HG02610 (cell line): ENCODE measurements around the gene WDR20.
"Not testable (repeated sequence)": the region's sequence is repeated elsewhere in the genome, so short reads cannot be mapped to it uniquely, and the experiment has no call there.

Experiments used
- ATAC-seq: cut with Tn5 transposase; IDR thresholded peaks from one replicate; pipeline ENCODE4 v1.9.1; 2021; ENCODE audit warnings: mild to moderate bottlenecking, moderate library complexity; ENCODE audit not compliant: unreplicated experiment

WDR20 gene

DNA sequence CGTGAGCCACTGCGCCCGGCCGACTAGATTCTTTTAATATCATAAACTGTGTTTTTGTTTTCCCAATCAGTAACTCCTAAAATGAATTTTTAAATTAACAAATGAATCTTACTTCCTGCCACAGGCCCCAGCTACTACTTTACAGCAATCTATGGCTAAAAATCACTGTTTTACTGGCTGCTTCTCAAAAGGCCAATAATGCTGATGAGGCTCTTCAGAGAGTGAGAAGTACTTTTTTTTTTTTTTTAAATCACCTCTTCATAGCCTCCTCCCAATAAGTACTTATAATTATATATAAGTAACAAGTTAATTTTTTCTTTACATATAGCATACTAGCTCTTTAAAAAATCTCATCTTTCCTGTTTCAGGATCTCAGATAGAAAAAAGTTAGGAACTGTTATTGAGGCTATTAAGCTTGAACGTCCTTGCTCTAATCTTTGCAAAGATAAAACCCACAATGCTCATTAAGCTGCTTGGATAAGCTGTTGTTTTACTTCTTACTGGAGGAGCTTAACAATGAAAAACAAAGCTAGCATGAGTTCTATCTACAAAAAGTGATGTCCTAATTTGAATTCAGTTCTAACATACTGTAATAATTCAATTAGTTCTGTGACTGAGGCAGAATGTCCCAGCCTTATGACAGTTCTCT lies 12.8 kb upstream of the WDR20 start:
- ATAC-seq: no peak

- no peak for ATAC-seq
These were observed 8.0 kb upstream of the WDR20 start for GRCh38 chr14:102131741-102132140.

DNA sequence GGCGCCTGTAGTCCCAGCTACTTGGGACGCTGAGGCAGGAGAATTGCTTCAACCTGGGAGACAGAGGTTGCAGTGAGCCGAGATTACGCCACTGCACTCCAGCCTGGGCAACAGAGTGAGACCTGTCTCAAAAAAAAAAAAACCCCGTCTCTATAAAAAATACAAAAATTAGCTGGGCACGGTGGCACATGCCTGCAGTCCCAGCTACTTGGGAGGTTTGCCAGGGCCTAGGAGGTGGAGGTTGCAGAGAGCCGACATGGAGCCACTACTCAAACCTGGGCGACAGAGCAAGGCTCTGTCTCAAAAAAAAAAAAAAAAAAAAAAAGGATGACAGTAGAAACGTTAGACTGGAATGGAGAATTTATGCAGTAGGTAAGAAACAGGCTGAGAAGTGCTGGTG lies 5.7 kb upstream of the WDR20 start:
- not testable (repeated sequence) for ATAC-seq

DNA sequence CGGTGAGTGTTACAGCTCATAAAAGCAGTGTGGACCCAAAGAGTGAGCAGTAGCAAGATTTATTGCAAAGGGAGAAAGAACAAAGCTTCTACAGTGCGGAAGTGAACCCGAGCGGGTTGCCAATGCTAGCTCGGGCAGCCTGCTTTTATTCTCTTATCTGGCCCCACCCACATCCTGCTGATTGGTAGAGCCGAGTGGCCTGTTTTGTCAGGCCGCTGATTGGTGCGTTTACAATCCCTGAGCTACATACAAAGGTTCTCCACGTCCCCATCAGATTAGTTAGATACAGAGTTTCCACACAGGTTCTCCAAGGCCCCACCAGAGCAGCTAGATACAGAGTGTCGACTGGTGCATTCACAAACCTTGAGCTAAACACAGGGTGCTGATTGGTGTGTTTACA lies 5.0 kb upstream of the WDR20 start:
- ATAC-seq: not testable (repeated sequence)

GRCh38 chr14:102135456-102135855 lies 4.2 kb upstream of the WDR20 start:
- not testable (repeated sequence) for ATAC-seq

DNA sequence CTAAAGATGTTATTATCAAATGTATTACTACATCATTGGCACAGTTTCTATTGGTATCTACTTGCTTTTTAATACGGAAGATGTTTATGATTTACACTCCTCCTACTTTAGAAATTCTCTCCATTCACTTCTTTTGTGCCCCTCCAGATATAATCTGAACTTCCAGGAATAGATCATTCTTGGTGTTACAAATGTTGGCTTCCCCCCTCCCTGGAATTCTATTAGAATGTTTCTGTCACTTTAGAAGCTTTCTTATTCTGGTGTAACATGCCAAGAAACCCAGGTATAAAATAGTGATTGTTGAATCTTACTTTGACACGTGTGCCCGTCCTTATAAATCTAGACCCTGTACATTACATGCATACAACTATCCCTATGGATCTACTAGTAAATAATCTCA lies 1.2 kb upstream of the WDR20 start:
- ATAC-seq: no peak

DNA sequence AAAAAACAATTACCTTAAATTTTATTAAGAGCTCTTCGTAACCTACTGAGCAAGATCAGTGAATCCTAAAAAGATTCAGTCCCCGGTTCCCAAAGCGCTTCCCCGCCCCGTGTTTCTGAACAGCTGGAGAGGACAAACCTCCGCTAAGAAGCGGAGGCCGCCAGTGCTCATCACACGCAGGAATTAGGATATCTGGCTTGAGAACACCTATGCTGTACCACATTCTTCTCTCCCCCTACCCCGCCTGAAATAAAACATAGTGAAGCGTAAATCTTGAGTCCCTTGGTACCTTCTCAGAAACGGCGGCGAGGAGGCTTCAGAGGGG lies 774 bp upstream of the WDR20 start:
- no peak for ATAC-seq

DNA sequence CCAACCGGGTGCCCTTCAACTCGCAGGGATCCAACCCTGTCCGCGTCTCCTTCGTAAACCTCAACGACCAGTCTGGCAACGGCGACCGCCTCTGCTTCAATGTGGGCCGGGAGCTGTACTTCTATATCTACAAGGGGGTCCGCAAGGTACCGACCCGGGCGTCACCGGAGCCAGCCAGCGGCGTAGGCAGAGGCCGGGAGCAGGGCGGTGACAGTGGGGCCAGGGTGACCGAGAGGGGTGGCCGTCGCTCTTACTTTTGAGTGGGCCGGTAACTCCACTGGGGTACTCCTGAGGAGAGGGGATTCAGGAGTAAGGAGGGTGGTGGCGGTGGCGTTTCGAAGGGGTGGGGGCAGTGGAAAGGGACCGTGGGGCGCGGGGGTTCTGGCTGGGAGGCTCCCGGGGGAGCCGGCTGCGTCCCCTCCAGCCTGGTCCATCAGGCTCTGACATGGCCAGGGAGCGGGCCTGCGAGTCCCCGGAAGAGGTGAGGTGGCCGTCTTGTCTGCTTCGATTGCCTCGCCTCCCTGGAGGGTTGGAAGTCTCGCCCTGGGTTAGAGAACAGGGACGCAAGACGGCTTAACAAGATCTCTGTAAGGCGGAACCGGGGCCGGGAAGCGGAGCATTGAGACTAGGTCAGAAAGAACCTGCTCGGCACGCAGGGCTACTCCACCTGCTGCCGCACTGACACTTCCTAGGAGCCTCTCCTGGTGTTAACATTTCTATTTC lies 491 bp downstream of the WDR20 start:
- peak; percentile 22 for ATAC-seq

GRCh38 chr14:102140750-102141145 lies 1.1 kb downstream of the WDR20 start:
- ATAC-seq: no peak

- ATAC-seq: no peak
These were observed 2.1 kb downstream of the WDR20 start for GRCh38 chr14:102141797-102142196.

GRCh38 chr14:102144914-102145313 lies 5.2 kb downstream of the WDR20 start:
- ATAC-seq: no peak

DNA sequence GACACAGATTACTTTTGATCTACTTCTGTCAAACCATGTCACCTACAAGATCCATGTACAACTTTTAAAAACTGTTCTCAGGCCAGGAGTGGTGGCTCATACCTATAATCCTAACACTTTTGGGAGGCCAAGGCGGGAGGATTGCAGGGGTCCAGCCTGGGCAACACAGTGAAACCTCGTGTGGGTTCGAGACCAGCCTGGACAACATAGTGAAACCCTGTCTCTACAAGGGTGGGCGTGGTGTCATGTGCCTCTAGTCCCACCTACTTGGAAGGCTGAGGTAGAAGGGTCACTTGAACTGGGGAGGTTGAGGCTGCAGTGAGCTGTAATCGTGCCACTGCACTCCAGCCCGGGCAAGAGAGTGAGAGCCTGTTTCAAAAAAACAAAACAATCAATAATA lies 5.7 kb downstream of the WDR20 start:
- no peak for ATAC-seq

DNA sequence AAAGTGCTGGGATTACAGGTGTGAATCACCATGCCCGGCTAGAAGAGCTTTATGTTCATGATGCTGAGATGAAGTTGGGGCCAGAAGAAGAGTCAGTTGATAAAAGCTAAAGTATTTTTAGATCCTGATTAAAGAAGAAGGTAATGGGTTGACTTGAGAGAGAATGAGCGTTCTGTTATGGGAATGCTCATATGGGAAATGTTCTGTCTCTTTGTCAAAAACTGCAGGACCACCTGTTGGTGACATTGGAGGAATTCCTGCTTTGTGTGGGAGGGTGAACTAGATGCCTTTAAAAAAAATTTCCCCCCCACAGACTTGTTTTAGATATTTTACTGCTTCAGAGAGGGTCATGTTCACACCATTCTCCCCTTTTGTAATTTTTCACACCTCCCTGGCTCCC lies 6.7 kb downstream of the WDR20 start:
- no peak for ATAC-seq

DNA sequence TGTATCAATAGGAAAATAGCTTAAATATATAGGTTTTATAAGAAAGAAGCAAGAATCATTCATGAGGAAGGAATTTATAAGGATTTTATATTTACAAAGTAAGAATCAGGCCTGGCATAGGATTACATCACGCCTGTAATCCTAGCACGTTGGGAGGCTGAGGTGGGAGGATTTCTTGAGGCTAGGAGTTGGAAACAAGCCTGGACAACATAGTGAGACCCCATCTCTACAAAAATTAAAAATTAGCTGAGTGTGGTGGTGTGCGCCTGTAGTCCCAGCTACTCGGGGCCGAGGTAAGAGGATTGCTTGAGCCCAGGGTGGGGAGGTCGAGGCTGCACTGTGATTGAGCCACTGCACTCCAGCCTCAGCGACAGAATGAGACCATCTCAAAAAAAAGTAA lies 10.4 kb downstream of the WDR20 start:
- no peak for ATAC-seq

DNA sequence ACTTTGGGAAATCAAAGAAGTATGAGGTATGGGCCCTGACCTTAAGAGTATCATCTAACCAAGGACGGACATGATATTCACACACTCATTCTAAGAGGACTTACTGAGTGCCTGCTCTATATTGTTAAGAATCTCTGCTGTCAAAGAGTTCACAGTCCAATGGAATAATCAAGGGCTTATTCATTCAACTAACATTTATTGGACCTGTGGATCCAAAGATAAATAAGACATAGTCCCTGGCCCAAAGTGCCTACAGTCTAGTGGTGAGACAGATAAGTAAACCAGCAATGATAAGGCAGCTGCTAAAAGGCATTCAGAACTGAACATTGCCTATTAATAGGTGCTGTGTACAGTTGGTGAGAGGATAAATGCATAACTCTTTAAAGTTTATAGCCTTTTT lies 11.0 kb downstream of the WDR20 start:
- ATAC-seq: no peak

- not testable (repeated sequence) for ATAC-seq
These were observed 11.7 kb downstream of the WDR20 start for GRCh38 chr14:102151411-102151810.

DNA sequence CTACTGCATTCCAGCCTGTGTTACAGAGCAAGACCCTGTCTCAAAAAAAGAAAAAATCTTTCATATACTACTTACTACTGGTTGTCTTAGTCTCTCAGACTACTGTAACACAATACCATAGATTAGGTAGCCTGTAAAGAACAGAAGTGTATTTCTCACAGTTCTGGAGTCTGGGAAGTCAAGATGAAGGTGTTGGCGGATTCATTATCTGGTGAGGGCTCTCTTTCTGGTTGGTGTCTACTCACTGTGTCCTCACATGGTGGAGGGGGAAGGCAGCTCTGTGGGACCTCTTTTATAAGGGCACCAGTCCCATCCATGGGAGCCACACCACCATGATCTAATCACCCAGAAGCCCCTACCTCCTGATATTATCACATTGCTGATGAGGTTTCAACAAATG lies 14.4 kb downstream of the WDR20 start:
- ATAC-seq: no peak

DNA sequence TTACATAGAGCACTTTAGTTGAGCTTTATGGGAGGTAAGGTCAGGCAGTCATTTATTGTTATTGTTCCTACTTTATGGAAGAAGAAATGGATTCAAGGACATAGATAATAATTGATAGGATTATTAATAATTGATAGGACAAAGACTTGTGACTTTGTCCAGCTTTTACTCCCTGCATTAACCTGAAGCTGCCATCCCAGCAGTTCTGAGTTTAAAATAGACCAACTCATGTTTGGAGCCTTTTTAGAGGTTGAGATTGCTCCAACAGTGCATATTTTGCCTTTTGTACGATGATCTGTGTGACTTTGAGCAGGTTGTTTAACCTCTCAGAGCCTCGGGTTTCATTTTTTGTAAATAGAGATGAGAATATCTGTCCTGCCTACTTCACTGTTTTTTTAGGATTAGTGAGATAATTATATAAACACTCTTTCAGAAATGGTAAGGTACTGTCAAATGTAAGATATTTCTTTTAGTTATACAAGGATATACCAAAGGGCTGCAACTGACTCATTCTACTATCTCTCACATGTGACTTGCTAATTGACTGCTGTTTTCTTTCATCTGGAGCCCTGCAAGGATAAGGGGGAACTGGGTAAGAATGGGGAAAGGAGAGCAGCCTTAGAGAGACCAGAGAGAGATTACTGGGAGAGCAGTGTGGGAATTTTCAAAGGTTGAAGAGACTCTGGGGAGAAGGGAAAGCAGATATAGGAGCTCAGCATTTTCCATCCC lies 15.3 kb downstream of the WDR20 start:
- ATAC-seq: no peak

GRCh38 chr14:102157346-102157745 lies 17.6 kb downstream of the WDR20 start:
- no peak for ATAC-seq

GRCh38 chr14:102158797-102159196 lies 19.1 kb downstream of the WDR20 start:
- no peak for ATAC-seq

GRCh38 chr14:102159841-102160240 lies 20.1 kb downstream of the WDR20 start:
- ATAC-seq: no peak

GRCh38 chr14:102162487-102162886 lies 22.8 kb downstream of the WDR20 start:
- ATAC-seq: no peak
